ENCODE measurements around the gene EXOC4.

Gene EXOC4

GRCh38 chr7:133354546-133355324 lies 101.9 kb downstream of the EXOC4 start:
- Mint-ChIP-seq H3K27me3 (ENCODE audit: low read depth) (no peaks in the 10 kb centered on the region), H3K27ac (peak overlapping the region; percentile 38 to 55 (median 54)), H3K36me3 (ENCODE audit: low read depth) (peaks cover 62% of the 10 kb centered on the region), H3K4me3 (no peak overlapping the region), H3K9me3 (peaks cover 35% of the 10 kb centered on the region), H3K4me1 (no peaks in the 10 kb centered on the region)
- TF ChIP-seq CTCF (IDR thresholded peaks at IDR 0.05; ENCODE audit: unreplicated experiment in 3 of 3), result no peak

GRCh38 chr7:133355325-133355708 lies 102.4 kb downstream of the EXOC4 start:
- Mint-ChIP-seq H3K36me3 (ENCODE audit: low read depth) (peaks cover 61% of the 10 kb centered on the region), H3K27me3 (ENCODE audit: low read depth) (no peaks in the 10 kb centered on the region), H3K4me3 (no peak overlapping the region), H3K9me3 (peaks cover 33% of the 10 kb centered on the region), H3K4me1 (no peaks in the 10 kb centered on the region), H3K27ac (peak overlapping the region; percentile 38 to 55 (median 54))
- TF ChIP-seq CTCF (IDR thresholded peaks at IDR 0.05; ENCODE audit: unreplicated experiment in 3 of 3), result no peak

DNA sequence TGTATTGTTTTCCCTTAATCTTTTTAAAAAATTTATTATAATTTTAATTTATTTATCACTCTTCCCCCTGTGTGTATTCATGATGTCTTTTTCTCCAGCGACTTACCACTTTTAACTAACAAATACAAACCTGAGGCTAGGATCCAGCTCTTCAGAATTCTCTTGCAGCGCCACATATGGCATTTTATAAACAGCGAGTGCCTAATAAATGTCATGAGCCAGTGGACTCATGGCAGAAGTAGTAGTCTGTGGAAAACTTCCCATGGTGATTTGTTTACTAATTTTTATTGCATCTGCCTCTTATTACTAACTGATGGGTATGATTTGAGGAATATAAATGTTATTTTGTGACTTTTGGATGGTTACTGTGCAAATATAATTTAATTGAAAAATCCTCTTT lies 102.9 kb downstream of the EXOC4 start:
- Mint-ChIP-seq H3K9me3 (peaks cover 31% of the 10 kb centered on the region), H3K4me3 (no peak overlapping the region), H3K4me1 (no peaks in the 10 kb centered on the region), H3K36me3 (ENCODE audit: low read depth) (peaks cover 61% of the 10 kb centered on the region), H3K27ac (peak overlapping the region in 1 of 3 experiments; percentile 54), H3K27me3 (ENCODE audit: low read depth) (no peaks in the 10 kb centered on the region)
- no peak for TF ChIP-seq CTCF (IDR thresholded peaks at IDR 0.05; ENCODE audit: unreplicated experiment in 3 of 3)

GRCh38 chr7:133358708-133359107 lies 105.8 kb downstream of the EXOC4 start:
- Mint-ChIP-seq H3K4me3 (no peak overlapping the region), H3K27me3 (ENCODE audit: low read depth) (no peaks in the 10 kb centered on the region), H3K4me1 (no peaks in the 10 kb centered on the region), H3K36me3 (ENCODE audit: low read depth) (peaks cover 50% of the 10 kb centered on the region), H3K9me3 (peaks cover 10% of the 10 kb centered on the region), H3K27ac (no peak overlapping the region)
- no peak for TF ChIP-seq CTCF (IDR thresholded peaks at IDR 0.05; ENCODE audit: unreplicated experiment in 3 of 3)

DNA sequence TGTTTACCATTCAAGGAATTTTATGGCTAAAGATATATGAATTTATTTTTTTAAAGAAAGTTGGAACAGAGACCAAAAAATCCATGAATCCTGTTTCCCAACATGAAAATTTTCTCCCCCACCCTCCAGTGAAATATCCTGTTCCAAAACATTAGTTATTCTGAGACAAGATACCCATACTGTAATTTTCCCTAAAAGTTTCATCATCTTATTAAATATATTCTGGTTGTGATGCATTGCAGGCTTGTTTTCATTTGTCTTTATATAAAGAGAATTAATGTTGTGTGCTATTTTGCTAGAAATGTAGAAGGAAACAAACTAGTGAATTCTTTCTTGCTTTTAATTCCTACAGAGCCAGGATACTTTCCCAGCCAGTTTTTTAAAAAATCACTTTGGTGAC lies 106.6 kb downstream of the EXOC4 start:
- no peak for TF ChIP-seq CTCF (IDR thresholded peaks at IDR 0.05; ENCODE audit: unreplicated experiment in 3 of 3)
- H3K27ac Mint-ChIP-seq, result no peak overlapping the region
- no peaks in the 10 kb centered on the region for H3K27me3 Mint-ChIP-seq (ENCODE audit: low read depth)
- H3K36me3 Mint-ChIP-seq (ENCODE audit: low read depth), result peaks cover 42% of the 10 kb centered on the region
- H3K9me3 Mint-ChIP-seq, result peaks cover 9% of the 10 kb centered on the region
- H3K4me1 Mint-ChIP-seq, result no peaks in the 10 kb centered on the region
- H3K4me3 Mint-ChIP-seq, result no peak overlapping the region

DNA sequence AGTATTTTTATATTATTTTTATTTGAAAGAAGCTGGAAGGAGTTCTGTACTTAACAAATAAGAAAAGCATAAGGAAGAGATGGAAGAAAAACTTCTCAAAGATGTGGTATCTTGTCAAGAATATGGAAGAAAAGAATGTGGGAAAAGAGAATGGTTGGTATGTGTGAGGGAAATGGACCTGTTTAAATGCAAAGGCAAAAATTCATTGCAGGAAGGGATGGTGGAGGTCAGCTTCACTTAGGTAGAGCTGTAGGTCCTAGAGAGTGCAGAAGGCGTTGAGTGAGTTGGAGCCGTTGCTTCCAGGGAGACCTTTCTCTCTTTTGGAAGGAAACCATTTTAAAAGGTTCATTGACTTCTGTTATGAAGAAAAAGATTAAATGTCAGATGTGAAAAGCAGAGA lies 107.3 kb downstream of the EXOC4 start:
- Mint-ChIP-seq H3K36me3 (ENCODE audit: low read depth) (peaks cover 37% of the 10 kb centered on the region), H3K4me1 (peaks cover 4% of the 10 kb centered on the region), H3K9me3 (peaks cover 7% of the 10 kb centered on the region), H3K27me3 (ENCODE audit: low read depth) (no peaks in the 10 kb centered on the region), H3K27ac (no peak overlapping the region), H3K4me3 (no peak overlapping the region)
- TF ChIP-seq CTCF (IDR thresholded peaks at IDR 0.05; ENCODE audit: unreplicated experiment in 3 of 3), result no peak

All from nephron (organoid).